ENCODE data around the gene PRPF38B. TPM values are rescaled to one million over a fixed set of nuclear protein-coding genes. Genes with fewer than 3 reads are reported as not detected.

PRPF38B gene
- total and polyA plus RNA-seq, 12 donors: 11.2 to 42.7 (median 13.9) TPM

GRCh38 chr1:108722292-108722691 is 30.2 kb downstream of the PRPF38B start:
- TF ChIP-seq CTCF (IDR thresholded peaks at IDR 0.05): no peak

GRCh38 chr1:108725906-108726305 is 33.8 kb downstream of the PRPF38B start:
- DNase-seq (no peak), ATAC-seq (no peak)
- intact Hi-C loops (cut with DNase I): no loop called here
- H3K9me3 ChIP-seq: no peaks in the 10 kb centered on the region
- peaks cover 0 to 5% (median 0%) of the 10 kb centered on the region in 9 donors for H3K4me1 ChIP-seq
- H3K4me3 ChIP-seq: no peak overlapping the region
- H3K36me3 ChIP-seq: no peaks in the 10 kb centered on the region
- no peaks in the 10 kb centered on the region for H3K27me3 ChIP-seq
- no peak for TF ChIP-seq CTCF (IDR thresholded peaks at IDR 0.05)
- WGBS, 2 donors: 85 to 90% methylated on average over 1 of the region's 1 CpG
- H3K27ac ChIP-seq: no peak overlapping the region

More at GRCh38 chr1:108722292-108722691, 30.2 kb downstream of the PRPF38B start:
- no peak for DNase-seq
- H3K4me1 ChIP-seq: peaks cover 0 to 25% (median 8%) of the 10 kb centered on the region in 9 donors
- H3K4me3 ChIP-seq: peak overlapping the region in 1 of 10 donors; percentile 16
- no peaks in the 10 kb centered on the region for H3K36me3 ChIP-seq
- H3K27me3 ChIP-seq: no peaks in the 10 kb centered on the region
- peak overlapping the region in 3 of 10 donors; percentile 12 to 28 (median 13) for H3K27ac ChIP-seq
- intact Hi-C loops (cut with DNase I): no loop called here
- no peaks in the 10 kb centered on the region for H3K9me3 ChIP-seq
- ATAC-seq: no peak
- WGBS, 2 donors: 62 to 81% methylated on average over 6 of the region's 6 CpGs

- no peak for TF ChIP-seq CTCF (IDR thresholded peaks at IDR 0.05)
- ATAC-seq (no peak), DNase-seq (no peak)
These were observed 36.3 kb downstream of the PRPF38B start for GRCh38 chr1:108728327-108728923.

GRCh38 chr1:108729481-108729880 is 37.4 kb downstream of the PRPF38B start:
- intact Hi-C loops (cut with DNase I): no loop called here

More at GRCh38 chr1:108728327-108728923, 36.3 kb downstream of the PRPF38B start:
- no peaks in the 10 kb centered on the region for H3K27me3 ChIP-seq
- no peak overlapping the region for H3K27ac ChIP-seq
- intact Hi-C loops (cut with DNase I): no loop called here
- H3K4me3 ChIP-seq: no peak overlapping the region
- H3K9me3 ChIP-seq: no peaks in the 10 kb centered on the region
- 87 to 98% methylated on average over 8 of the region's 8 CpGs for WGBS, 2 donors
- H3K4me1 ChIP-seq: peaks cover 0 to 1% (median 0%) of the 10 kb centered on the region in 9 donors
- H3K36me3 ChIP-seq: no peaks in the 10 kb centered on the region

More at GRCh38 chr1:108729481-108729880, 37.4 kb downstream of the PRPF38B start:
- H3K27ac ChIP-seq: no peak overlapping the region
- H3K4me1 ChIP-seq: no peaks in the 10 kb centered on the region
- DNase-seq (no peak), ATAC-seq (no peak)
- TF ChIP-seq CTCF (IDR thresholded peaks at IDR 0.05): no peak
- no peak overlapping the region for H3K4me3 ChIP-seq
- H3K36me3 ChIP-seq: no peaks in the 10 kb centered on the region
- WGBS, 2 donors: 92 to 94% methylated on average over 4 of the region's 4 CpGs
- no peaks in the 10 kb centered on the region for H3K9me3 ChIP-seq
- peaks cover 0 to 1% (median 0%) of the 10 kb centered on the region in 7 donors for H3K27me3 ChIP-seq
